HG03354 (cell line): Measurements from ENCODE around the gene RELN.

Source experiments
- ATAC-seq: cut with Tn5 transposase; IDR thresholded peaks from one replicate; pipeline ENCODE4 v1.9.1; 2021; ENCODE audit warnings: mild to moderate bottlenecking; ENCODE audit not compliant: unreplicated experiment, poor library complexity, severe bottlenecking

RELN gene

GRCh38 chr7:103660455-103661371 lies 328.7 kb downstream of the RELN start:
- no peak for ATAC-seq

DNA sequence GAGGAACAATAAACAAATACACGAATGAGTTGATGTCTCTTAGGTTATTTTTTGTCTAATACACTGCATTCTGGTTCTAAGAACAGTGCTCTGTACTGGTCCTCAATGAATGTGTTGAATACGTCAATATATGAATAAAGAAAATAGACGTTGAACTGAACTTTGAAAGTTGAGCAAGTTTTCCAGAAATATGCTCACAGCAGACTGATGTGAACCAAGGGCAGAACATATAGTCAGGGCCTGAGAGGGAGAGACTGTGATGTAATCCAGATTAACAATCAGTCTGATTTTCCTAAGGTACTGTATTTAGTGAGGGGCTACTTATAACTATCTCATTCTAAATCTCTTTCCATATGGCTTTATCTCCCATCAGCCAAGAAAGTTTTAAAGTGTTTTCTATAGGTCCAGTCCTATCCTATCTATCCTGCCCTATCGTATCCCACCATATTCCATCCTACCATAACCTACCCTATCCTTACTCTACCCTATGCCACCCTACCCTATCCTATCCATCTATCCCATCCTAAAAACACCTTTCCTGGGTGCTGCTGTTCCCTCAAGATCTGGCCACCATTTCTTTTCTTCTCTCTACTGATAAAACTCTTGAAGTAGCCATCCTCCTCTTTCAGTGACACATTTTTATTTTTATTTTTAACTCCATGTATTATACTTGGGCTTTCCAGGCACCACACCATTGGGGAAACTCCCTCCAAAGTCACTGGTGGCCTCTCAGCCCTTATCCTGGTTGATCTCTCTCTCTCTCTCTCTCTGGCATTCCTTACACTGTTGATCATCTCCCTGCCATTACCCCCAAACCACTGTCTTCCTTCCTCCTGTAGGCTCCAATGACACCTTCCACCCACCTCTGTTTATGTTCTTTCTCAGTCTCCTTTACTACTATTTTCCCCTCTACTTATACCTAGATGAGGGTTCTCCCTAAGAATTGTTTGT lies 331.1 kb downstream of the RELN start:
- no peak for ATAC-seq

- ATAC-seq = no peak
These were observed 332.0 kb downstream of the RELN start for GRCh38 chr7:103657474-103657894.

DNA sequence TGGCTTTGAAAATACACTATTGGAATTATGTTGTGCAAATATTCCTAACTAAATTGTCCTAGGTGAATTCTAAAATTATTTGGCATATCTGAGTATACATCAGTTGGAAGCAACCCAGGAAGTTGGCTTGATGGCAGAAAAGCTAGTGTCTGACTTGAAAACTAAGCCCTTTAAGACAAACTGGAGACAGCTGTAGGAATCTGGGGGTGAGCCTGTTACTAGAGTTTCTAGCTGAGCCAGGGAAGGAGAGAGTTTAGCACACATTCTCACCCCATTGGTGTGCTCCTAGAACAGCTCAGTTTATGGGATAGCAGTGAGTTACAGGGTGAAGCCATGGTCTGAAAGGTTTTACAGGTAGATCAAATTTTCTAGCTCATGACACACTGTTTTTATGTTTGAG lies 333.2 kb downstream of the RELN start:
- no peak for ATAC-seq

- no peak for ATAC-seq
These were observed 337.7 kb downstream of the RELN start for GRCh38 chr7:103651593-103652377.

GRCh38 chr7:103649052-103649451 lies 340.4 kb downstream of the RELN start:
- ATAC-seq = no peak

GRCh38 chr7:103648135-103648534 lies 341.3 kb downstream of the RELN start:
- no peak for ATAC-seq

DNA sequence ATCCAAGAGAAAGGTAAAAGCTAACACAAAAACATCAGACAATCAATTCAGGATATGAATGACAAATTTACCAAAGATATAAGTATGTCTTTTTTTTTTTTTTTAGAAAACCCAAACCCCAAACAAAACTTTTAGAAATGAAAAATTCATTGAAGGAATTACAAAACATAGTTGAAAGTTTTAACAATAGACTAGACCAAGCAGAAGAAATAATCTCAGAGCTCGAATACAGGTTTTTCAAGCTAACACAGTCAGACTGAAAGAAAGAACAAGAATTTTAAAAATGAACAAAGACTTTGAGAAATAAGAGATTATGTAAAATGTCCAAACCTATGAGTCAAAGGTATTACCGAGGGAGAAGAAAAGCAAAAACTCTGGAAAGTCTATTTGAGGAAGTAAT lies 345.1 kb downstream of the RELN start:
- no peak for ATAC-seq

GRCh38 chr7:103640031-103640779 lies 349.3 kb downstream of the RELN start:
- ATAC-seq = no peak

- ATAC-seq = no peak
These were observed 351.7 kb downstream of the RELN start for GRCh38 chr7:103637726-103638125.

DNA sequence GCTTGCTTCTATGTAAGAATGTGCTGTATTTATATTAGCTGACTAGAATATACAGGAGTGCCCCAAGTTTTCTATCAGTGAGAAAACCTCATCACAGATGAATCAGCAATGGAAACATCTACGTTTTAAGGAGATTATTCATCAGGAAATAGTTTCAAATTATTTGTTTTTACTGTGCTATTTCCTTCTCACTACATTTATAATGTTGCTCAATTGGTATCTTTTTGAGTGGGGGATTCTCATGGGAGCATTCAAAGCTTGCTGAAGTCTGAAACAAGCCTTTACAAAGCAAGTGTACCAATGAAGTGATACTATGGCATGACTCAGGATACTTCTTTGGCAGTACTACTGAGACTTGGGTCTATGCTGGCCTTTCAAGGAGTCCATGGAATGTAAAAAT lies 352.4 kb downstream of the RELN start:
- no peak for ATAC-seq

GRCh38 chr7:103636153-103636552 lies 353.3 kb downstream of the RELN start:
- no peak for ATAC-seq

GRCh38 chr7:103632972-103633371 lies 356.5 kb downstream of the RELN start:
- ATAC-seq = no peak

DNA sequence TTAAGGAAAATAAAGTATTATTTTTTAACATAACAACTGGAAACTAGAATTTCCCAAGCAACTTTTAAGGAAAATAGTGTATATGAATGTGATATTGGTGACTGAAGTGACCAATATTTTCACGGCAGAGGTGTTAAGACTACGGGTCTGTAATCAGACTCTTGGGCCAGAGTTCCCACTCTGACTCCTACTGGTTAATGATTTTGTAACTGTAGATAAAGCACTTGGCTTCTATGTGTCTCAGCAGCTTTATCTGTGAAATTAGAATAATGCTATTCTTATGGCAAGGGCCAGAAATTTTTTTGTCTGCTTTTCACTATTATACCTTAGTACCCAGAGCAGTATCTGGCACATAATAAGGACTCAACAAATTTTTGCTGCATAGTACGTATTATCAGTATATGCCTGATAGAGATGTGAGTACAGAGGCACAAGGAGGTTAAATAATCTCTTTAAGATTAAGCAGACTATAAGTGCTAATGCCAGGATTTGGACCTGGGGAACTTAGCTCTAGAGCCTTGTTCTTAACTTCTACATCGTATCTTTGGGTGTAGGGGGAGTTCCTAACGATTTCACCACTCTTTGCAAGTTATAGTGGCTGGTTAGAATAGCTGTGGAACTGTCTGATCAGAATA lies 357.3 kb downstream of the RELN start:
- no peak for ATAC-seq

DNA sequence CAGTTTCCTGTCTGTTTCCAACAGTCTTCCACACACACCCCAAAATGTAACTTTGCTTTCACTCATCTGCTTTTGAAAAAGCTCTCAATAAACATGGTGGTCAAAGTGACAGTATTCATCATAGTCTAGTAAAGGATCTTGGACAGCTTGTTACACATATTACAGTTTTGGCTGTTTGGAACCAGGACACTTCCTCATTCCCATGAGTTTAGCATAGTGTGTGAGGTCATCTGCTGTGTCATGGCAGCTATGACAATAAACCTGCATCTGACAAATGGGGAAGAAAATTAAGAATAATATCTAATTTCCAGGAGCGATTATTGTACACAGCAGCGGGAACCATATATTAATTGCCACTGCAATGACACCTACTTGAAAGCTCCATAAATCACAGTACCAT lies 359.1 kb downstream of the RELN start:
- ATAC-seq = no peak

GRCh38 chr7:103628742-103629141 lies 360.7 kb downstream of the RELN start:
- no peak for ATAC-seq

GRCh38 chr7:103626776-103627175 lies 362.7 kb downstream of the RELN start:
- no peak for ATAC-seq

- ATAC-seq = no peak
These were observed 367.2 kb downstream of the RELN start for GRCh38 chr7:103622274-103622673.
